Activated CD4-positive, CD25-positive, alpha-beta regulatory T cell treated with anti-CD3 and anti-CD28 coated beads, Interleukin-2, amount 50 U/mL, for 24 hours (primary cell): ENCODE measurements around the gene A3GALT2.
A peak's percentile ranks its signal among the peaks of the same experiment; 100 is the strongest.

Experiments
- ATAC-seq, 2 donors: fragments of 150-1000 bp; cut with Tn5 transposase; one replicate each; pipeline ENCODE4 v1.10.0; 2021; ENCODE audit warnings: mild to moderate bottlenecking in 1 of 2, moderate library complexity in 1 of 2

Gene A3GALT2

GRCh38 chr1:33349778-33350610, 29.1 kb upstream of the A3GALT2 start:
- ATAC-seq, result peak; percentile 89

GRCh38 chr1:33349081-33349759, 28.3 kb upstream of the A3GALT2 start:
- peak; percentile 32 to 38 for ATAC-seq

- ATAC-seq, result no peak
These were observed 27.8 kb upstream of the A3GALT2 start for GRCh38 chr1:33348676-33349080.

GRCh38 chr1:33348194-33348593, 27.3 kb upstream of the A3GALT2 start:
- ATAC-seq, result no peak

- ATAC-seq, result no peak
These were observed 26.7 kb upstream of the A3GALT2 start for GRCh38 chr1:33347650-33347992.

GRCh38 chr1:33346927-33347649, 26.2 kb upstream of the A3GALT2 start:
- ATAC-seq, result no peak

- ATAC-seq, result no peak
These were observed 25.6 kb upstream of the A3GALT2 start for GRCh38 chr1:33346533-33346926.

GRCh38 chr1:33344896-33345560, 24.1 kb upstream of the A3GALT2 start:
- ATAC-seq, result no peak

- ATAC-seq, result no peak
These were observed 22.6 kb upstream of the A3GALT2 start for GRCh38 chr1:33343539-33343938.

GRCh38 chr1:33342041-33342723, 21.3 kb upstream of the A3GALT2 start:
- no peak for ATAC-seq

GRCh38 chr1:33341190-33341589, 20.3 kb upstream of the A3GALT2 start:
- no peak for ATAC-seq

GRCh38 chr1:33339413-33339812, 18.5 kb upstream of the A3GALT2 start:
- ATAC-seq, result no peak

GRCh38 chr1:33338440-33339211, 17.7 kb upstream of the A3GALT2 start:
- no peak for ATAC-seq

GRCh38 chr1:33338048-33338439, 17.1 kb upstream of the A3GALT2 start:
- ATAC-seq, result no peak

GRCh38 chr1:33337441-33337840, 16.5 kb upstream of the A3GALT2 start:
- no peak for ATAC-seq

- no peak for ATAC-seq
These were observed 15.7 kb upstream of the A3GALT2 start for GRCh38 chr1:33336580-33336979.

GRCh38 chr1:33335020-33335419, 14.1 kb upstream of the A3GALT2 start:
- no peak for ATAC-seq

- no peak for ATAC-seq
These were observed 13.2 kb upstream of the A3GALT2 start for GRCh38 chr1:33334081-33334552.

- no peak for ATAC-seq
These were observed 12.0 kb upstream of the A3GALT2 start for GRCh38 chr1:33332881-33333280.

- no peak for ATAC-seq
These were observed 11.5 kb upstream of the A3GALT2 start for GRCh38 chr1:33332357-33332789.
